ENCODE data around the gene KIFBP.

KIFBP gene

DNA sequence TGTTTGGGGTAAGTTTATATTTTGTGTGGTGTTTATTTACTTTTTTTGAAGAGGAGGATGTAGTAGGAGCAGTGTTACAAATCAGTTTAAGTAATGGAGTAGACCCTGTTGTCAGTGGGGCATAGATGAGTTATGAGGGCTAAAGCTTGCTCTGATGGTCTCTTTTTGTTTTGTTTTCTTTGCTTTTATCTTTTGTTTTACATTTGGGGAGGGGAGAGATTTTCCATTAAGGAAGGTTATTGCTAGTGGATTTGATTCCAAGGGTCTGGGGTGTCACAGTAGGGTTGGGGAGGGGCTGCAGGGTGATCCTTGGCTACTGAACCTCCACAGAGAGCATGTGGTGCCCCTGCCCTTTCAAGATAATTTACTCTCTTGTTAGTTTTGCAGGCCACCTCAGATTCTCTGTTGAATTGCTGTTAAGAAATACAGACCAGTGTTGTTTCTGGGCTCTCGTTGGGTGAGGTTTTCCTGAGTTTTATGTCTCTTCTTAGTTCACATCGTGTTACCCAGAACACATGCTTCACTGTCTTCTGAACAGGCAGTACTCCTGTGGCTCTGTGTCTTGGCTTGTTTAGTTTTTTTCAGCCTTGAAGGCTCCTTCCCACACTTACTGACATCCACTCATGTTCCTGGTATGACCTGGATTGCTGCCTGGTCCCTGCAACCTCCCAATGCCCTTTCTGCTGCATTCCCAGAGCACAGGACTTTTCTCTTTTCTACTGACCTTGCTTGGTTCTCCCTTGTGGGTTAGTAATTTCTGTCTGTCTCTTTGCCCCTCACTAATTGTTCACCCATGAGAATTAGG is 4.2 kb downstream of the KIFBP start:
- TF ChIP-seq CTCF (conservative IDR thresholded peaks at IDR 0.05; ENCODE audit: low read depth, low read length), result no peak
- H3K9ac ChIP-seq, result no peak overlapping the region
- H4K20me1 ChIP-seq (ENCODE audit: insufficient read depth), result no peaks in the 10 kb centered on the region
- H2AFZ ChIP-seq (ENCODE audit: low read depth), result no peak overlapping the region
- H3K27ac ChIP-seq, result no peak overlapping the region
- H3K4me3 ChIP-seq (IDR thresholded peaks at IDR 0.05; ENCODE audit: insufficient read depth, low read depth, low read length), result no peak overlapping the region
- H3K4me2 ChIP-seq, result no peak overlapping the region
- H3K36me3 ChIP-seq (ENCODE audit: insufficient read depth), result no peaks in the 10 kb centered on the region
- H3K4me1 ChIP-seq (ENCODE audit: low read depth, poor library complexity, severe bottlenecking), result peaks cover 39% of the 10 kb centered on the region
- peaks cover 31% of the 10 kb centered on the region for H3K79me2 ChIP-seq (ENCODE audit: insufficient read depth, low read depth)
- no peaks in the 10 kb centered on the region for H3K27me3 ChIP-seq (ENCODE audit: insufficient read depth, low read depth)

GRCh38 chr10:68997211-68997610 is 8.6 kb downstream of the KIFBP start:
- Histone ChIP-seq H3K4me2 (peak overlapping the region; percentile 75), H3K9ac (no peak overlapping the region), H3K27me3 (ENCODE audit: insufficient read depth, low read depth) (no peaks in the 10 kb centered on the region), H3K4me1 (ENCODE audit: low read depth, poor library complexity, severe bottlenecking) (peaks cover 57% of the 10 kb centered on the region), H3K27ac (peak overlapping the region; percentile 65), H3K36me3 (ENCODE audit: insufficient read depth) (0 out of 2 replicates have a peak, but pooled peaks cover 2% of the 10 kb centered on the region), H3K4me3 (IDR thresholded peaks at IDR 0.05; ENCODE audit: insufficient read depth, low read depth, low read length) (no peak overlapping the region), H4K20me1 (ENCODE audit: insufficient read depth) (no peaks in the 10 kb centered on the region), H2AFZ (ENCODE audit: low read depth) (peak overlapping the region; percentile 13; the same call in 1 of the 2 replicates), H3K79me2 (ENCODE audit: insufficient read depth, low read depth) (peaks cover 28% of the 10 kb centered on the region)
- no peak for TF ChIP-seq CTCF (conservative IDR thresholded peaks at IDR 0.05; ENCODE audit: low read depth, low read length)

DNA sequence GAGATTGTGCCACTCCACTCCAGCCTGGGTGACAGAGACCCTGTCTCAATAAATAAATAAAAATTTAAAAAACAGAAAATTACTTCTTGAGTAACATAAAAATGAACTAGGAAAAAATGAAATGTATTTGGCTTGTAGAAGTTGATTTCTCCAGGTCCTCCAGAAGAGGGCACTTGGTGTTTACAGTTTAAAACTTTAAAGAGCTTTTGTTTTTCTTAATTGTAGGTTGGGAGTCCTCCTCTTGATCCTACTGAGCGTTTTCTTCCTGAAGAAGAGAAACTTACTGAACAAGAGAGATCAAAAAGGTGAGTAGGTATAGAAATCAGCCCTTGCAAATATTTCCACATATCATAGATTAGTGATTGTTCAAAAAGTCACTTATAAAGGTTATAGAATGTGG is 16.2 kb downstream of the KIFBP start:
- peak; percentile 49; the same call in 1 of the 2 replicates for TF ChIP-seq CTCF (conservative IDR thresholded peaks at IDR 0.05; ENCODE audit: low read depth, low read length)
- Histone ChIP-seq H3K36me3 (ENCODE audit: insufficient read depth) (no peaks in the 10 kb centered on the region), H3K9ac (no peak overlapping the region), H3K27ac (no peak overlapping the region), H3K79me2 (ENCODE audit: insufficient read depth, low read depth) (no peaks in the 10 kb centered on the region), H3K27me3 (ENCODE audit: insufficient read depth, low read depth) (no peaks in the 10 kb centered on the region), H2AFZ (ENCODE audit: low read depth) (no peak overlapping the region), H4K20me1 (ENCODE audit: insufficient read depth) (no peaks in the 10 kb centered on the region), H3K4me2 (no peak overlapping the region), H3K4me3 (IDR thresholded peaks at IDR 0.05; ENCODE audit: insufficient read depth, low read depth, low read length) (no peak overlapping the region), H3K4me1 (ENCODE audit: low read depth, poor library complexity, severe bottlenecking) (peaks cover 18% of the 10 kb centered on the region)

DNA sequence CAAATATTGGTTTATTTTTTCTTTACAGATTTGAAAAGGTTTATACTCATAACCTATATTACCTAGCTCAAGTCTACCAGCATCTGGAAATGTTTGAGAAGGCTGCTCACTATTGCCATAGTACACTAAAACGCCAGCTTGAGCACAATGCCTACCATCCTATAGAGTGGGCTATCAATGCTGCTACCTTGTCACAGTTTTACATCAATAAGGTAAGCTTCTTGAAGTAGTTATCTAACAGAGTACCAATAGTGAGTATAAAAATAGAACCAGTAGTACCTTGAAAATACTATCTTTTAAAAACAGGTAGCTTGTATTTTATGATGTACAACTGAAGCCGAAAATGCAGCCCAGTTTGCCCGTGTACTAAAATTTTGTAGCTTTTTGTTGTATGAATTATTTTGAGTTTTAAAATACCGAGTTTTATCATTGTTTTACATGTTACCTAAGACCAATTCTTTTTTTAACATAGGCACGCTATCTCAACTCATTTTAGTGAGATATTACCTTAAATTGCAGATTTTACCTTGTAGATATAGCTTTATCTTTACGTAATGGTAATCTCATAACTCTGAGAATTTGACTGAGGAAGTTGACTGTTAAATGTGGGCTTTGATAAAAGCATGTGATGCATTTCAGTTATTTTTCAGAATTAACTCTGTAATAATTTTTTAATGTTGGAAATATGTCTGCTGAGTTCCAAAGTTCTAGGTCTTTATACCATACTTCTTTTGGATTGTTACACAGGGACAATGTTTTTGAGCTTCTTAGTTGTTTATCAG is 17.3 kb downstream of the KIFBP start:
- no peaks in the 10 kb centered on the region for H3K79me2 ChIP-seq (ENCODE audit: insufficient read depth, low read depth)
- H2AFZ ChIP-seq (ENCODE audit: low read depth), result no peak overlapping the region
- no peak overlapping the region for H3K4me3 ChIP-seq (IDR thresholded peaks at IDR 0.05; ENCODE audit: insufficient read depth, low read depth, low read length)
- no peaks in the 10 kb centered on the region for H4K20me1 ChIP-seq (ENCODE audit: insufficient read depth)
- no peak for TF ChIP-seq CTCF (conservative IDR thresholded peaks at IDR 0.05; ENCODE audit: low read depth, low read length)
- H3K4me2 ChIP-seq, result no peak overlapping the region
- no peak overlapping the region for H3K9ac ChIP-seq
- peaks cover 7% of the 10 kb centered on the region for H3K4me1 ChIP-seq (ENCODE audit: low read depth, poor library complexity, severe bottlenecking)
- H3K27me3 ChIP-seq (ENCODE audit: insufficient read depth, low read depth), result no peaks in the 10 kb centered on the region
- H3K27ac ChIP-seq, result no peak overlapping the region
- H3K36me3 ChIP-seq (ENCODE audit: insufficient read depth), result no peaks in the 10 kb centered on the region

Data from KMS-11 (cell line).